SK-N-SH (cell line): ENCODE results near the gene PKM.

ENCODE experiments used
- EP300 ChIP-seq, 2 experiments: IDR thresholded peaks; 2 replicates each; pipeline versions ENCODE4 v1.4.0 to v1.6.1; 2012; ENCODE audit warnings: borderline replicate concordance in 1 of 2, low read depth in 1 of 2, low read length in 1 of 2
- FOXM1 ChIP-seq: IDR thresholded peaks from 2 replicates; pipeline ENCODE4 v1.4.0; 2012; ENCODE audit warnings: low read depth, mild to moderate bottlenecking

- TF ChIP-seq FOXM1 (no peak), EP300 (IDR thresholded peaks at IDR 0.05; ENCODE audit: borderline replicate concordance in 1 of 2, low read depth in 1 of 2, low read length in 1 of 2) (no peak)
These were observed 45.3 kb upstream of the PKM start for GRCh38 chr15:72276326-72276700.
